HG03039 (cell line): ENCODE measurements around the gene MORC1.
"Not testable (repeated sequence)": the region's sequence is repeated elsewhere in the genome, so short reads cannot be mapped to it uniquely, and the experiment has no call there.

ENCODE experiments used
- ATAC-seq: cut with Tn5 transposase; IDR thresholded peaks from one replicate; pipeline ENCODE4 v1.9.1; 2021; ENCODE audit warnings: mild to moderate bottlenecking, moderate library complexity; ENCODE audit not compliant: unreplicated experiment

Gene MORC1

GRCh38 chr3:109109574-109109973, 8.4 kb downstream of the MORC1 start:
- ATAC-seq = no peak

DNA sequence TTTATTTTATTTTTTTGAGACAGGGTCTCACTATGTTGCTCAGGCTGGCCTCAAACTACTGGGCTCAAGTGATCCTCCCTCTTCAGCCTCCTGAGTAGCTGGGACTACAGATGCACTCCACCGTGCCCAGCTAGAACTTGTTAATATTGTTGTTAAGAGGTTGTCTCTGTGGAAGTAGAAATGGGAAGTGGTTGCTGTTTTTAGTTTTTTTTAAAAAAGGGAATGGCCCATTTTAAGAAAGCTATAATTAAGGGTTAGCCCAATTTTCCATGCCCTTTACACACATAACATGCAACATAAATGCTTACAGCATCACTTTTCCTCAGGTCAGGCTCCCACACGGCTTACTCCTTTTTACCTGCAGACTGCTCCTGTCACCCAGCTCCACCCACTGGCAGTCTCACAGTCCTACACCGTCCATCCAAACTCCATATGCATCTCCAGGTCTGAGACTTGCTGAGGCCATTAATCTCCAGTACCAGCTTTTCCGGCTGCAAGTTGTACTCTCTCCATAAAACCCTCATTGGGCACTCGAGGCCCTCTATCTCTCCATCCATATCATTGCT, 19.8 kb downstream of the MORC1 start:
- peak; percentile 58 for ATAC-seq

DNA sequence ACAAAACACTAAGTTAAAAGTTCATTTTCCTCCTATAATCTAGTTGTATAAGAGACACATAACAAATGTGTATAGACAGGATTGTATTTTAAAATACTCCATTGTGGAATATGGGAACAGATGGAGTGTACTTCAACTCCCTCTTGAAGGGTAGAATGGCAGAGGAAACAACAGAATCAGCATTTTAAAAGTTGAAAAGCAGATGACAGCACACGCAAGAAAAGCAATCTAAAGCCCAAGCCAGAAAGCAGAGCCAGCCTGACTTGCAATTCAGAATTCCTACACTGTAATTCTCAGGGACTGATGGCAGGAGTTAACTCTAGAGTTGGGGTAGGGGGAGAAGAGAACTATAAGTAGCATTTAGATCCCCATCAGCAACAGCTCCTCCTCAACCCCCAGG, 22.8 kb downstream of the MORC1 start:
- ATAC-seq = no peak

DNA sequence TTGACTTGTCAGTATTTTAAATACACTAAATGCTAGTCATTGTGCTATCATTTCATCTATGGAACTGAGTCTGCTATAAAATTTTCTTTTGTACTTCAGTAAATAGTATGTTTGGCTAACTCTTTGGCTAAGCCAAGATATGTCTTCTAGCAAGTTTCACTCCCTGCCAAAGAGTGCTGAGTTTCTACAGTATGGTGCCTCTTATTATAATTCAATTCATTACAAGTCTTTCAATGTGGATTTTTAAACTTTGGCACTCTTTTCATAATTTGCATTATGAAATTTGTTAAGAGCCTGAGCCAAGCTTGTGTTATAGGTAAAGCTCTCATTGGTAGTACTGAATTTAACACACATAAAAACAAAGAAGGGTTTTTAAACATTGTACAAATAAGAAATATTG, 24.4 kb downstream of the MORC1 start:
- no peak for ATAC-seq

GRCh38 chr3:109091846-109092245, 26.1 kb downstream of the MORC1 start:
- no peak for ATAC-seq

DNA sequence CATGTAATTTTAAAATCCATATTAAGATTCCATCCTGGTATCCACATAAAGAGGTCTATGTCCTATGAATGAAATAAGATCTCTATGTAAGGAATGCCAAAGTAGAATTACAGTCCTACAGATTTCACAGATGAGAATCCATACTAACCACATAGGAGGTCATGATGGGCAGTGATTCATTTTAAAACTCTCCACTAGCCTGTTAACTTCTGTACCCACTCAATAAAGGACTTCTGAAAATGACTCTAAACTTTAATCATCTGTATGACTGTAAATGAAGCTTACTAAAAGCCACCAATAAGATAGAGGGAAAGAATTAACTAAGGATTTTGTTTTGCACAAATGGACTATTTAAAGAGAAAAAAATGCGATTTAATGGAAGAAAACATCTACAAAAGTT, 28.7 kb downstream of the MORC1 start:
- ATAC-seq = no peak

GRCh38 chr3:109081746-109082510, 36.0 kb downstream of the MORC1 start:
- peak; percentile 99 for ATAC-seq

GRCh38 chr3:109080090-109080489, 37.8 kb downstream of the MORC1 start:
- not testable (repeated sequence) for ATAC-seq

- ATAC-seq = no peak
Observed at GRCh38 chr3:109073116-109073515, 44.8 kb downstream of the MORC1 start.

GRCh38 chr3:109072194-109072593, 45.7 kb downstream of the MORC1 start:
- ATAC-seq = peak; percentile 84

DNA sequence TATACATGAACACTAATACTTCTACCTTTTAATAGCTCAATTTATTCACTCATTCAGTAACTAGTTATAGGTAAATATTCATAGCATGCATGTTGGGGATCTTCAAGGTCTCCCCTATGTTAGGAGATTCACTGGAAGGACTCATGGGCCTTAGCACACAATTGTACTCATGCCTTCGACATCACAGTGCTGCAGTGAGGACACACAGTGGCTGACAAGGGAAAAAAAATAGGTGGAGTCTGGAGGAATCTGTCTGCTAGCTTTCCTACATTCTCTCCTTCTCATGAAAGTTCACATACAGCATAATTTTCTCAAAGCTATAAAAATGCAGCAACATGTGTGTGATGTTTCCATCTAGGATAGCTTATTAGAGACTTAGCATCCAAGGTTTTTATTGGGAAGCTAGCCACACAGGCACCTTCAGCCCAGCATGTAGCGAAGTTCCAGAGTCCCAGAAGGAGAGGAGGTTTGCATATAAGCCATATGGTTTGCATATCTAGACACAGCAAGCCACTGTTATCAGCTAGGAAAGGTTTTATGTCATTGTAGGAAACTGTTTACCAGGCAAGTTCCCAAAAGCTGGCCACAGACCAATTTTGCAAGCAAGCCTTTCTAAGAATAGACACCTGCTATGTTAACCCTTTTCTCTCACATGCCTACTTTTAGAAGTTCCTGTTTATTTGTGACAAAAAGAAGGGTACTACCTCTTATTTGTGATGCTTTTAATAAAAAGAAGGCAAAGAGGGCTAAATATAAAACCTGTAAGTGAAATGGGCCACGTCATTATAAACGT, 46.4 kb downstream of the MORC1 start:
- peak; percentile 36 for ATAC-seq

DNA sequence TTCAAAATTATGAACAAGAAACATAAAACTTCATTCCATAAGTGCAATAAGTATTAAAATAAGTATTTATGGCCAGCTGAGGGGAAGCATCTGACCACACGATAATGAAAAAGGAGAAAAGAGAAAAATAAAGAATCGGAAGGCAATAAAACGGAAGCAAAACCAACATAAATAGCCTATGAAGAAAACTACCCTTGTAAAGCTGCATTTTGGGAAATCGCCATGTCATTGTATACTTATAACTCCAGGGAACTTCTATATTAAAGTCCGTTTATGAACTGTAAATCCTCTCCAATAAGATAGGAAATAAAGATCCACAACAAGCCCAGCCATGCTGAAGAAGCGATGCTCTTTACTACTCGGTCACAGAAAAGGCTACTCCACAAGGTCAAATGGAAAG, 47.7 kb downstream of the MORC1 start:
- ATAC-seq = no peak

- no peak for ATAC-seq
Observed at GRCh38 chr3:109066864-109067263, 51.1 kb downstream of the MORC1 start.

DNA sequence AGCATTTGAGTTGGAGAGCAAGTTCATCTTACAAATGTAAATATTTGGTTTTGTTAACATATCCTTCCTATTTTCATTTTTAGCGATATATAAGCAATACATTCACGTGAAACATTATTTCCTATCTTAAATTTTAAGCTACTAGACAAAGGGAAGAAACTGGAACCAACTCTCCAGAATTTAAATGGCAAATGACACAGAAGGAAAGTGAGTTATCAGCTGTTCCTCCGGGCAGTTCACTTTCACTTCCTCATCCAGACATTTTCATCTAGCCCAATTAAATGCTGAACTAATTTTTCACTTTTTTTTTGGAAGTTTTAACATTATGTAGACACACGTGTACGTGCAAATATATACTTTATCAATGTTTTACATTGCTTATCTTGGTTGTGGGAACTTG, 58.7 kb downstream of the MORC1 start:
- peak; percentile 89 for ATAC-seq

DNA sequence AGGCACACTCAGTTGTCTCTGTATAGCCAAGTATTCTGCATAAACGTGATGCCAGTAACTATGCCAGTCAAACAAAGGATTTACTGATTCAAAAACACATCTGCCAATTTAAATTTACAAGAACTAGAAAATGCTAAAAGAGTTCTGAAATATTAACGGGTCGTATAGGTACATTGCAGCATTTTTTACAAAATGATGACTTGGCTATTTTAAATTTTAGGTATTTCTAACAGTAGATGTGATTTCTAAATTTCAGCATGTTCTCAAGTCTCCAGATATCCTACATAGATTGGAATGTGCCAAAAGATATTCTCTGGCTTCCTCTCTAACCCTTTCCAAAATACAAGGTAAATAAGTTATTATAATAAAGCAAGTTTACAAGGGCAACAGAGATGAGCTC, 60.3 kb downstream of the MORC1 start:
- ATAC-seq = no peak

DNA sequence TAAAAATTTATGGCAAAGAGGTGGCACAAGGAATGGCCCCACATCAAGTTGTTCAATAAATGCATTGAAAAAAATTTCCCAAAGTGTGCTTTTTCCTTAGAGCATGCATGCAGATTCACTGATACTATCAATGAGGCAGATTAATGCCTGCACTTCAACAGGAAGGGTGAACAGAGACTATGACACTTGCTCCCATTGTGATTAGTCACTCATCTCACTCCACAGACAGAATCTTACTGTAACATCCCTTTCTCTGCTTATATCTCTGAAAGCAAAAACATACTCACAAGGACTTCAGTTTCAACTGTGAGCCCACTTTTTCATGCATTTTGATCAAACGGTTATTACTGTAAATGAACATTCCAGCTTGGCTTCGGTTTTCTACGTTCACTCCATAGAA, 60.9 kb downstream of the MORC1 start:
- ATAC-seq = no peak

DNA sequence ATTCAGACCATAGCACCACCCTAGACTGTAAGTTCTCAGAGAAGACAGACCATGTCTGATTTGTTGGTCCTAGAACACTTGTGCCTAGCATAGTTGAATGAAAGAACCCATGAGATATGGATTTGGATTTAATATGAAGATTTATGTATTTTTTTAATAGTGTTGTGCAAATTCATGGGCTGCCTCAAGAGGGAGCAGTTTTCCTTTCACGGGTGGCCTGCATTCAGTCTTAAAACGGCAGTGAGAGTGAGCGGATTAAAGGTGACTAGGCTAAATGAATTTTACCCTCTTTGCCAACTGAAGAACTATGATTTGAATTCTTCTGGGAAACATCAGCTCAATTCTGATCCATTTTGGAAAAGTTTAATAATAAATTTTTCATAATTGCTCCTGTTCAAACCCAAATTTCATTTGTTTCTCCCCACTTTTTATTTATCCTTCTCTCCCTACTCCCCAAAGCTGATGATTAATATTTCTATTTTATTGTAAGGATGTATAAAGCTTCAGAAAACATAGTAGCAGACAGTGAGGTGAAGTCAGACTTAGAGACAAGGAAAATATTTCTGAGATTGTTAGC, 67.3 kb downstream of the MORC1 start:
- no peak for ATAC-seq

DNA sequence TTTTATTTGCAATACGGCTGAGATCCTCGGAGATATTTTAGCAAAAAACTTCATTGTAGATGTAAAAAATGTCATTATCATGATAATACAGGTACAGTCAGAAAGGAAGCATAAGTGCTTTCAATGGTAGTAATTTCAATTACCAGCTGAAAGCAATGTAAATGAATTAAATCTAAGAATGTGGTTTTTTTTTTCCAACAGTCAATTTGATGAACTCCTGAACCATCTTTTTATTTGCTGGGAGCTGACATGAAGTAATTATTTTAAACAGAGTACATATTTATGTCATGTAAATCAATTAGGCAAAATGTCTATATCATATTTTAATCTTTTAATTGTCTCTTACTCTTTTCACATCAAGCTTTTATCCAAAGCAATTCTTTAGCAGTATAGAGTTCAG, 70.6 kb downstream of the MORC1 start:
- no peak for ATAC-seq

DNA sequence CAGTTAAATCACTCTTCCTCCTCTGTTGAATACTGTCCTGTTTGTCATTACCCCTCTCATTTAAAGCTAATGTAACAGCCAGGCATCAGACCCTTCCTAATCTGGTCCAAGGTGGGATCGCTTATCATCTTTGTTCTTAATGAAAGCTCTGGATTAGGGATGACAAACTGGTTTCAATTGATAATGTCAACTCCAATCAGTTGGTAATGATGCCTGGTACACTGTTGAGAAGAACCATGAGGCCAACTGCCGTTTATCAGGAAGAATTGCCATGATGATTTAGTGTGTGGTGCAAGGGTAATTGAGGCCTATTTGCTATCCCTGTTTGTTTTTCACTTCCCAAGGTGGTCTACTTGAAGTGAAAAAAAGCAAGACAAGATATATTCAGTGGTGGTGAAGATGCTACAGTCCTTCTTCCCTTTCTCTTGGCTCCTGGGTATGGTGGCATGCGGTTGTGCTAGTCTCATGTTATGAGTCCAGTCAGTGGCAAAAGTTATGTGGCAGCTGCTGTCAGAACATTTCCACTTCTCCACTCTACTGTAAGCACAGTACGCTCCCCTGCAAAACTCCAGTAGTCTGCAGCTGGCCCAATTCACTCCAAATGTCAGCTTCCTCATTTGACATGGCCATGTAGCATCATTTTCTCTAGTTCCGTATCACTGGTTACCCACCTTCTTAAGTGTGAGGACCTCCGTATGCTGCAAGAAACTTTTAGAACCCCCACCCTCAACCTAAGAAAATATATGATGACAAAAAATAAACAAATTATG, 72.5 kb downstream of the MORC1 start:
- ATAC-seq = no peak

DNA sequence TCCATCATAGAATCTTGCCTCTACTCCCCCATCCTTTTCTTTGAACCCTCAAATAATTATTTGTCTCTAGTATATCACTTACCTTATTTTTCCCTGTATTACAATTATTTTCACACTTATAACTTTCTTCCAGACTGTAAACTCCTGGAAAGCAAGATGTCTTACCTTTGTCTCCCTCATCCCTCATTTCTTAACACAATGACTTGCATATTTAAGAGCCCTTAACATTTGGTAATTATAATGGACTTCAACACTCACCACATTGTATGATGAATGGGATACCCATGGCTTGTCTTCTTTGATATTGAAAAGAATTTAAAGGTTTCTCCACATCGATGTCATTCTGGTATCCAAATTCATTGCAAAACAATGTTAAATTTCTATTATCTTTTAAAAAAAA, 82.9 kb downstream of the MORC1 start:
- no peak for ATAC-seq
